ENCODE data around the gene CCDC13. TPM values are rescaled to one million over a fixed set of nuclear protein-coding genes. Genes with fewer than 3 reads are reported as not detected.

The CCDC13 gene
- total and polyA plus RNA-seq, 10 of the 15 experiments (the other 5 are each of a cell fraction or from before 2014, with no cell fraction given), result 0.13 to 0.81 (median 0.30) TPM; not detected in 4

- FAIRE-seq, result no peak
- Histone ChIP-seq H3K27ac (ENCODE audit: control insufficient read depth, insufficient read depth) (no peak overlapping the region), H3K9me3 (replicated peaks; ENCODE audit: control insufficient read depth, insufficient read depth, low read length) (no peaks in the 10 kb centered on the region), H3K4me1 (ENCODE audit: control insufficient read depth, insufficient read depth, low read length) (no peaks in the 10 kb centered on the region), H3K4me2 (ENCODE audit: control insufficient read depth, insufficient read depth) (no peak overlapping the region), H3K27me3 (replicated peaks in 1 of 2; ENCODE audit: control insufficient read depth in 2 of 2, insufficient read depth in 2 of 2, low read length in 1 of 2) (no peaks in the 10 kb centered on the region; a peak in 1 of 4 replicates), H3K79me2 (ENCODE audit: control insufficient read depth, insufficient read depth, low read length) (no peaks in the 10 kb centered on the region), H3K36me3 (ENCODE audit: control insufficient read depth in 2 of 2, insufficient read depth in 2 of 2, low read length in 1 of 2) (no peaks in the 10 kb centered on the region), H3K4me3 (no peak overlapping the region), H4K20me1 (ENCODE audit: control insufficient read depth, insufficient read depth) (no peaks in the 10 kb centered on the region), H3K9ac (ENCODE audit: control insufficient read depth, insufficient read depth, low read length) (no peak overlapping the region), H2AFZ (ENCODE audit: control insufficient read depth, low read depth, low read length) (no peak overlapping the region)
- TF ChIP-seq HDGF (IDR thresholded peaks at IDR 0.05), result no peak
- TF ChIP-seq ZNF274 (IDR thresholded peaks at IDR 0.05; ENCODE audit: insufficient read depth, insufficient read length), result no peak
- no peak for TF ChIP-seq BRCA1 (IDR thresholded peaks at IDR 0.05; ENCODE audit: low read depth, low read length)
- no peak for TF ChIP-seq NKRF (conservative IDR thresholded peaks at IDR 0.05)
- no peak for TF ChIP-seq RB1 (IDR thresholded peaks at IDR 0.05; ENCODE audit: borderline replicate concordance)
- TF ChIP-seq ZNF24 (IDR thresholded peaks at IDR 0.05), result no peak
- TF ChIP-seq FOXM1 (IDR thresholded peaks at IDR 0.05; ENCODE audit: low read depth, low read length), result no peak
- no peak for TF ChIP-seq SUPT20H (IDR thresholded peaks at IDR 0.05; ENCODE audit: borderline replicate concordance, control insufficient read depth, low read depth, low read length)
- TF ChIP-seq, protein P1, sequence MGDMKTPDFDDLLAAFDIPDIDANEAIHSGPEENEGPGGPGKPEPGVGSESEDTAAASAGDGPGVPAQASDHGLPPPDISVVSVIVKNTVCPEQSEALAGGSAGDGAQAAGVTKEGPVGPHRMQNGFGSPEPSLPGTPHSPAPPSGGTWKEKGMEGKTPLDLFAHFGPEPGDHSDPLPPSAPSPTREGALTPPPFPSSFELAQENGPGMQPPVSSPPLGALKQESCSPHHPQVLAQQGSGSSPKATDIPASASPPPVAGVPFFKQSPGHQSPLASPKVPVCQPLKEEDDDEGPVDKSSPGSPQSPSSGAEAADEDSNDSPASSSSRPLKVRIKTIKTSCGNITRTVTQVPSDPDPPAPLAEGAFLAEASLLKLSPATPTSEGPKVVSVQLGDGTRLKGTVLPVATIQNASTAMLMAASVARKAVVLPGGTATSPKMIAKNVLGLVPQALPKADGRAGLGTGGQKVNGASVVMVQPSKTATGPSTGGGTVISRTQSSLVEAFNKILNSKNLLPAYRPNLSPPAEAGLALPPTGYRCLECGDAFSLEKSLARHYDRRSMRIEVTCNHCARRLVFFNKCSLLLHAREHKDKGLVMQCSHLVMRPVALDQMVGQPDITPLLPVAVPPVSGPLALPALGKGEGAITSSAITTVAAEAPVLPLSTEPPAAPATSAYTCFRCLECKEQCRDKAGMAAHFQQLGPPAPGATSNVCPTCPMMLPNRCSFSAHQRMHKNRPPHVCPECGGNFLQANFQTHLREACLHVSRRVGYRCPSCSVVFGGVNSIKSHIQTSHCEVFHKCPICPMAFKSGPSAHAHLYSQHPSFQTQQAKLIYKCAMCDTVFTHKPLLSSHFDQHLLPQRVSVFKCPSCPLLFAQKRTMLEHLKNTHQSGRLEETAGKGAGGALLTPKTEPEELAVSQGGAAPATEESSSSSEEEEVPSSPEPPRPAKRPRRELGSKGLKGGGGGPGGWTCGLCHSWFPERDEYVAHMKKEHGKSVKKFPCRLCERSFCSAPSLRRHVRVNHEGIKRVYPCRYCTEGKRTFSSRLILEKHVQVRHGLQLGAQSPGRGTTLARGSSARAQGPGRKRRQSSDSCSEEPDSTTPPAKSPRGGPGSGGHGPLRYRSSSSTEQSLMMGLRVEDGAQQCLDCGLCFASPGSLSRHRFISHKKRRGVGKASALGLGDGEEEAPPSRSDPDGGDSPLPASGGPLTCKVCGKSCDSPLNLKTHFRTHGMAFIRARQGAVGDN (IDR thresholded peaks at IDR 0.05), result no peak
- no peak for TF ChIP-seq CBX5 (IDR thresholded peaks at IDR 0.05; ENCODE audit: low read depth)
- no peak for TF ChIP-seq ETV6 (conservative IDR thresholded peaks at IDR 0.05 in 1 of 2, IDR thresholded peaks at IDR 0.05 in 1 of 2; ENCODE audit: borderline replicate concordance in 1 of 2, low read depth in 1 of 2)
- no peak for TF ChIP-seq LARP7 (IDR thresholded peaks at IDR 0.05)
- no peak for TF ChIP-seq RCOR1 (conservative IDR thresholded peaks at IDR 0.05; ENCODE audit: low read depth, low read length)
- TF ChIP-seq, protein P2, sequence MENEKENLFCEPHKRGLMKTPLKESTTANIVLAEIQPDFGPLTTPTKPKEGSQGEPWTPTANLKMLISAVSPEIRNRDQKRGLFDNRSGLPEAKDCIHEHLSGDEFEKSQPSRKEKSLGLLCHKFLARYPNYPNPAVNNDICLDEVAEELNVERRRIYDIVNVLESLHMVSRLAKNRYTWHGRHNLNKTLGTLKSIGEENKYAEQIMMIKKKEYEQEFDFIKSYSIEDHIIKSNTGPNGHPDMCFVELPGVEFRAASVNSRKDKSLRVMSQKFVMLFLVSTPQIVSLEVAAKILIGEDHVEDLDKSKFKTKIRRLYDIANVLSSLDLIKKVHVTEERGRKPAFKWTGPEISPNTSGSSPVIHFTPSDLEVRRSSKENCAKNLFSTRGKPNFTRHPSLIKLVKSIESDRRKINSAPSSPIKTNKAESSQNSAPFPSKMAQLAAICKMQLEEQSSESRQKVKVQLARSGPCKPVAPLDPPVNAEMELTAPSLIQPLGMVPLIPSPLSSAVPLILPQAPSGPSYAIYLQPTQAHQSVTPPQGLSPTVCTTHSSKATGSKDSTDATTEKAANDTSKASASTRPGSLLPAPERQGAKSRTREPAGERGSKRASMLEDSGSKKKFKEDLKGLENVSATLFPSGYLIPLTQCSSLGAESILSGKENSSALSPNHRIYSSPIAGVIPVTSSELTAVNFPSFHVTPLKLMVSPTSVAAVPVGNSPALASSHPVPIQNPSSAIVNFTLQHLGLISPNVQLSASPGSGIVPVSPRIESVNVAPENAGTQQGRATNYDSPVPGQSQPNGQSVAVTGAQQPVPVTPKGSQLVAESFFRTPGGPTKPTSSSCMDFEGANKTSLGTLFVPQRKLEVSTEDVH (IDR thresholded peaks at IDR 0.05; ENCODE audit: low read depth, partially characterized antibody), result no peak
- TF ChIP-seq POU2F2 (IDR thresholded peaks at IDR 0.05; ENCODE audit: borderline replicate concordance, low read depth, low read length), result no peak
- no peak for TF ChIP-seq FOS (IDR thresholded peaks at IDR 0.05; ENCODE audit: borderline replicate concordance, extremely low read depth, insufficient read length)
- TF ChIP-seq GATAD2B (conservative IDR thresholded peaks at IDR 0.05; ENCODE audit: low read depth), result no peak
- CTCF ChIA-PET, result no interaction called here
- ATAC-seq, result no peak
- in situ Hi-C loops (cut with MboI) (no loop called here), intact Hi-C loops (cut with micrococcal nuclease; ENCODE audit: unreplicated experiment) (no loop called here)
- DNase-seq (ENCODE audit: low read depth, low spot score), result no peak
- RAD21 ChIA-PET (ENCODE audit: unreplicated experiment), result no interaction called here
- BruUV-seq (replicated peaks), result no TSS peak
- POLR2A ChIA-PET, result no interaction called here
- WGBS (ENCODE audit: insufficient coverage, insufficient replicate concordance, low lambda C conversion rate, missing lambda C conversion rate), result 58% methylated on average over 6 of the region's 6 CpGs
- SMC1A ChIA-PET (ENCODE audit: uncharacterized antibody, unreplicated experiment), result no interaction called here
Measured at GRCh38 chr3:42736531-42736930, 36.5 kb downstream of the CCDC13 start.

All from GM12878 (cell line).